Thymus (tissue), 11 donors: ENCODE data around the gene TBC1D10A. TPM values are rescaled to one million over a fixed set of nuclear protein-coding genes. Genes with fewer than 3 reads are reported as not detected.

Experiments
- DNase-seq, 9 donors: peaks; one replicate each; pipeline ENCODE4 v3.0.0-alpha.2; 2013; ENCODE audit warnings: low spot score in 9 of 9, low read depth in 6 of 9, missing footprints in 1 of 9
- H3K27ac ChIP-seq, 2 donors: one replicate each; pipeline ENCODE4 v1.5.1; 2013; ENCODE audit warnings: control low read depth in 1 of 2, low read depth in 1 of 2, low read length in 1 of 2, mild to moderate bottlenecking in 1 of 2, moderate library complexity in 1 of 2
- H3K27me3 ChIP-seq, 2 donors: one replicate each; pipeline ENCODE4 v1.5.1; 2013; ENCODE audit warnings: low read length in 1 of 2; ENCODE audit not compliant: control insufficient read depth in 2 of 2, insufficient read depth in 1 of 2
- H3K36me3 ChIP-seq, 2 donors: one replicate each; pipeline ENCODE4 v1.5.1; 2013; ENCODE audit warnings: low read length in 1 of 2, mild to moderate bottlenecking in 1 of 2, moderate library complexity in 1 of 2; ENCODE audit not compliant: control insufficient read depth in 2 of 2, insufficient read depth in 2 of 2
- H3K4me1 ChIP-seq, 2 donors: one replicate each; pipeline ENCODE4 v1.5.1; 2013; ENCODE audit warnings: low read length in 2 of 2; ENCODE audit not compliant: control insufficient read depth in 2 of 2, insufficient read depth in 2 of 2
- H3K4me3 ChIP-seq, 2 donors: one replicate each; pipeline ENCODE4 v1.5.1; 2013; ENCODE audit warnings: low read length in 2 of 2, control low read depth in 1 of 2, mild to moderate bottlenecking in 1 of 2
- H3K9me3 ChIP-seq, 2 donors: one replicate each; pipeline ENCODE4 v1.5.1; 2013; ENCODE audit warnings: low read length in 1 of 2, mild to moderate bottlenecking in 1 of 2; ENCODE audit not compliant: control insufficient read depth in 2 of 2, insufficient read depth in 1 of 2
- WGBS: extraction: QIAGEN DNeasy Blood & Tissue Kit; methylation state at CpG from one replicate; pipeline ENCODE4 v1.1.7; 2013; 5-methylcytosine and 5-hydroxymethylcytosine counted together
- polyA plus RNA-seq: library from polyadenylated mRNA; stranded (reverse); fragments of 200-250 nt; gene quantifications from one replicate; pipeline ENCODE4 v1.2.3, GENCODE V29; 2013
- total RNA-seq: library from RNA; stranded (reverse); fragments of 120-200 nt; gene quantifications from one replicate; pipeline ENCODE4 v1.2.4, GENCODE V29; 2013
- donor health status: healthy.

TBC1D10A gene
- total and polyA plus RNA-seq, 2 donors: 25.6 to 39.0 TPM

GRCh38 chr22:30292069-30292970 is 34.4 kb downstream of the TBC1D10A start:
- Histone ChIP-seq H3K9me3 (peaks cover 0 to 5% of the 10 kb centered on the region in 2 donors), H3K27me3 (peaks cover 0 to 6% of the 10 kb centered on the region in 2 donors), H3K36me3 (peaks cover 39 to 52% of the 10 kb centered on the region in 2 donors), H3K4me3 (no peak overlapping the region), H3K27ac (peak overlapping the region in 1 of 2 donors; percentile 83), H3K4me1 (peaks cover 37 to 91% of the 10 kb centered on the region in 2 donors)
- 98% methylated on average over 18 of the region's 18 CpGs for WGBS
- no peak for DNase-seq

GRCh38 chr22:30291058-30291892 is 35.5 kb downstream of the TBC1D10A start:
- H3K27me3 ChIP-seq: peaks cover 0 to 6% of the 10 kb centered on the region in 2 donors
- peaks cover 28 to 85% of the 10 kb centered on the region in 2 donors for H3K4me1 ChIP-seq
- no peak overlapping the region for H3K4me3 ChIP-seq
- H3K9me3 ChIP-seq: peaks cover 0 to 9% of the 10 kb centered on the region in 2 donors
- H3K36me3 ChIP-seq: peaks cover 39 to 53% of the 10 kb centered on the region in 2 donors
- H3K27ac ChIP-seq: peak overlapping the region; percentile 83 to 84
- no peak for DNase-seq
- WGBS: 96% methylated on average over 13 of the region's 13 CpGs

- Histone ChIP-seq H3K4me1 (peaks cover 23 to 78% of the 10 kb centered on the region in 2 donors), H3K4me3 (peak overlapping the region in 1 of 2 donors; percentile 65), H3K9me3 (peaks cover 0 to 9% of the 10 kb centered on the region in 2 donors), H3K27me3 (peaks cover 0 to 6% of the 10 kb centered on the region in 2 donors), H3K27ac (peak overlapping the region; percentile 72 to 84), H3K36me3 (peaks cover 39 to 54% of the 10 kb centered on the region in 2 donors)
- peak in 1 of 9 donors; percentile 69 for DNase-seq
- WGBS: 39% methylated on average over 3 of the region's 3 CpGs
Measured at GRCh38 chr22:30290342-30291057, 36.2 kb downstream of the TBC1D10A start.

GRCh38 chr22:30289980-30290313 is 36.8 kb downstream of the TBC1D10A start:
- H3K36me3 ChIP-seq: peaks cover 37 to 50% of the 10 kb centered on the region in 2 donors
- H3K27me3 ChIP-seq: peaks cover 0 to 6% of the 10 kb centered on the region in 2 donors
- 33% methylated on average over 12 of the region's 12 CpGs for WGBS
- peak overlapping the region; percentile 72 to 84 for H3K27ac ChIP-seq
- H3K9me3 ChIP-seq: peaks cover 0 to 8% of the 10 kb centered on the region in 2 donors
- peak overlapping the region; percentile 65 to 66 for H3K4me3 ChIP-seq
- DNase-seq: no peak
- H3K4me1 ChIP-seq: peaks cover 21 to 72% of the 10 kb centered on the region in 2 donors

GRCh38 chr22:30289141-30289979 is 37.4 kb downstream of the TBC1D10A start, which contains the start of gene CASTOR1:
TSS of gene CASTOR1 (minus strand) at chr22:30289505. CDS start at chr22:30289497, 8 bp downstream.
- H3K27ac ChIP-seq: peak within 1 kb of the TSS; percentile 79 to 84
- H3K4me1 ChIP-seq: peaks cover 17 to 66% of the 10 kb centered on the region in 2 donors
- H3K4me3 ChIP-seq: peak within 1 kb of the TSS; percentile 65 to 66
- H3K9me3 ChIP-seq: peaks cover 0 to 7% of the 10 kb centered on the region in 2 donors
- peaks cover 0 to 6% of the 10 kb centered on the region in 2 donors for H3K27me3 ChIP-seq
- DNase-seq: peak in 6 of 9 donors; percentile 75 to 89 (median 80)
- WGBS: under 1% methylated on average over 85 of the region's 85 CpGs
- H3K36me3 ChIP-seq: peaks cover 31 to 44% of the 10 kb centered on the region in 2 donors

GRCh38 chr22:30288419-30289140 is 38.2 kb downstream of the TBC1D10A start:
- Histone ChIP-seq H3K9me3 (peaks cover 0 to 7% of the 10 kb centered on the region in 2 donors), H3K27ac (peak overlapping the region; percentile 61 to 79), H3K27me3 (peaks cover 0 to 6% of the 10 kb centered on the region in 2 donors), H3K4me3 (peak overlapping the region; percentile 65 to 66), H3K4me1 (peaks cover 13 to 59% of the 10 kb centered on the region in 2 donors), H3K36me3 (peaks cover 23 to 36% of the 10 kb centered on the region in 2 donors)
- no peak for DNase-seq
- WGBS: 28% methylated on average over 27 of the region's 27 CpGs

- H3K36me3 ChIP-seq: peaks cover 16 to 28% of the 10 kb centered on the region in 2 donors
- peak overlapping the region in 1 of 2 donors; percentile 45 for H3K27ac ChIP-seq
- peak in 5 of 9 donors; percentile 83 to 94 (median 89) for DNase-seq
- 26% methylated on average over 5 of the region's 5 CpGs for WGBS
- H3K4me1 ChIP-seq: peaks cover 13 to 54% of the 10 kb centered on the region in 2 donors
- peaks cover 0 to 6% of the 10 kb centered on the region in 2 donors for H3K27me3 ChIP-seq
- no peak overlapping the region for H3K4me3 ChIP-seq
- H3K9me3 ChIP-seq: peaks cover 0 to 7% of the 10 kb centered on the region in 2 donors
Measured at GRCh38 chr22:30287648-30288418, 38.9 kb downstream of the TBC1D10A start.
